HK-2 (cell line): Measurements from ENCODE around the gene DIS3L2.
A peak's percentile ranks its signal among the peaks of the same experiment; 100 is the strongest.
"Not testable (repeated sequence)": the region's sequence is repeated elsewhere in the genome, so short reads cannot be mapped to it uniquely, and the experiment has no call there.

Source experiments
- DNase-seq: peaks from one replicate; pipeline ENCODE4 v3.0.0-alpha.2; 2018; ENCODE audit not compliant: unreplicated experiment

DIS3L2 gene

DNA sequence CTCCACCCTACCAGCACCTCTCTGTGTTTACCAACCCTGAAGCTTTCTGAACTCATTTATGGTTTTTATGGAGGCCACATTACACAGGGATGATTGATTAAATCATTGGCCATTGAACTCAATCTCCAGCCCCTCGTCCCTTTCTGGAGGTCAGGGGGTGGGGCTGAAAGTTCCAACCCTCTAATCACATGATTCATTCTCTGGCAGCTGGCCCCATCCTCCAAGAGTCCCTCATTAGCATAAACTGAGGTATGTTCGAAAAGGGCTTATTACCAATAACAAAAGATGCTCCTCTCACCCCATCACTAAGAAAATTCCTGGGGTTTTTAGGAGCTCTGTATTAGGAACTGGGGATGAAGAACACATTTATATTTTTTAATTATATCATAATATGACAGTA is 92.3 kb downstream of the DIS3L2 start:
- no peak for DNase-seq

DNA sequence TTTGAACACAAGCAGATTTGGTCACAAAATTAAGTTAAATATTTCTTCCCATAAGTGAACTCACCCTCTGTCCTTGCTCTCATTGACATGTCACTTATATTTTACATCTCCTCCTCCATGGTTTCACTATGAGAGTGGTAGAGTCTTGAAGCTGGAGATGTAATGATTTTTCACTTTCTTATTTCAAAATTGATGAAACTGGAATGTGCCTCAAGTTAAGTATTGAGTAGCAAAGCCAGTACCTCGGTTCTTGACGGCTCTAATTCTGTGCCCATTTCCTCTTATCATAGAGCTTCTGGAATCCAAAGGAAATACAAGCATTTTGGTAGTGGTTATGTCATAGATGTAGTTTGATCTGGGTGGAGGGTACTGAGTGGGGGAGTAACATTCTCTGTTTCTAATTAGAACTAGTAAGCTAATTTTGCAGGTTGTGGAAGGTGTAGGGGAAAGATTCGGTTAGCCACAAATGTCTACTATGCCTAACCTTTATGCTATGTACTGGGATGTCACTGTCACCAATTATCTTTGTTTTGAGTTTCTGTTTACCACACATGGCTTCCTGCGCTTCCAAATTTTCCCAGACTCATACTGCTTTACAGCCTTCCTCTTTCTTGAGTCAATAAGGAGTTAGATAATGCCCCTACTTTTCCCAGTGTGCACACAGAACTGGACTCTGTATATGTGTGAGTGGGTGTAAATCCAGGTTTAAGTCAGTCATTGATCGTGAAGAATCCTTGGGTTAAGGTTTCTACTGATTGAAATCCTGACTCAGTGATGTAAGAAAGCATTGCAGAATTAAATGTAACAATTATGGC is 96.8 kb downstream of the DIS3L2 start:
- no peak for DNase-seq

DNA sequence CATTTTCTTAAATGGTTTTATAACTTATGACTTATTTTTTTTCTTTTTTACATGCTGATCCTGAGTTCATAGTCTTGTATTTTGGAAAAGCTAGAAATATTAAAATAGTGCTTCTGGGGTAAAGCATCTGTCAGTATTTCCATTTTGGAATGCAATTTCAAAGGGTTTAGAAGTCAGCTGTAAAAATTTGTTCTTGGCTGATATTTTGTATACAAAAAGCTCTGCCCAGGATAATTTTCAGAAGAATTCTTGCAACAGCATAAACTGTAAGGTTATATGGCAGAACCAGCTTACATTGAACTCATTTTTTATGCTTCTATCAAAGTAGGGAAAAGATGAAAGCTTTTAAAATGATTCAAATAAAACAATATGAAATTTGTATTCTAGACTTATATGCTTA is 97.4 kb downstream of the DIS3L2 start:
- DNase-seq, result no peak

DNA sequence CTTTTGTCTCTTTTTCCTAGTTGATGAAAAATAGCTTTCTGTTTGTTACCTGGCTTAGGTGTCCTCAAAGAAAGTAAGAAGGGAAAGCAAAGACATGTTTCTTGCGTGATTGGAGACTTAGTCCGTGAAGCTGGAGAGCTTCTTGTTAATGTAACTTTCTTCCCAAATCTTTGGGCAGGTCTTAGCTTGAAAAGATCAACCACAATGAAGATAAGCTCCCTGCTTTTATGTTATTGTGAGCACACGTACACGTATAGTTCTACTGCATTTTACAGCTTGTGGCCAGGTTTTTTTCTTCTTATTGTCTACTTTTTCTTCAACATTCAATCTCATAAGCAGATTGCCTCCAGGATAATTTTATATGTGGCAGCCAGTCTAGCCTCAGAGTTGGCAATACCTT is 99.8 kb downstream of the DIS3L2 start:
- no peak for DNase-seq

DNA sequence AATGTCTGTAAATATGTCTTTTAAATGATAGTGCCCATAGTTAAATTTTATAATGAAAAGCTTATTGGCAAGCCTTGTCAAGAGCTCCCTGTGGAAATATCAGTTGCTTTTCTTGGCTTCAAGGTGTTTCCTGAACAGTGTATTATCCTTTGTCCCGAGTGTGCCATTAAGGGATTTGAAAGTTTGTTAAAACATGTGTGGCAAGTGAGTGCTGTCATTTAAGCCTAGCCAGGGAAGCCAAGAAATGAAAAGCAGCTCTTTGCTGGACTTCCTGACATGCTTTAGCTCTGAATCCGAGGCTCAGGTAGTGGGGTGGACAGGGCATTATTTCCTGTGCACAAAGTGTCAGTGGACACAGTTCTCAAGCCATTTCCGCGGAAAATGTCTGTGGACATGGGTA is 111.5 kb downstream of the DIS3L2 start:
- no peak for DNase-seq

DNA sequence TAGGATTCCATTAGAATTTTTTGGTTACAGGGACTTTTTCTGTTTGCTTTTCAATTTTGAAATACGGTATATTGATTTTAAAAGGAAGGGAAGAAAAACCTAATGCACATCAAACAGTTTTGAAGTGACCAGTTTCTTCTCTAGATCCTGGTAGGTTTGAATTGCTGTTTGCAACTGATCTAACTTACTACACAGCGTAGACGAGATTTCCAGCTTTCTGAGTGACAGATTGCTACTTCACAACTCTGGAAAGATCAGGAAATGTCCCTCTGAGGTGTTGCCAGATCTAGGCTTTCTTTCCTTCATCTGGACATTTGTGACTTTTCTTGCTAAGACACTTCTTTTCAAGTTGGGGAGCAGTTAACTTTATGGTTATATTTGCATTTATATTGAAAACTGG is 112.2 kb downstream of the DIS3L2 start:
- no peak for DNase-seq

DNA sequence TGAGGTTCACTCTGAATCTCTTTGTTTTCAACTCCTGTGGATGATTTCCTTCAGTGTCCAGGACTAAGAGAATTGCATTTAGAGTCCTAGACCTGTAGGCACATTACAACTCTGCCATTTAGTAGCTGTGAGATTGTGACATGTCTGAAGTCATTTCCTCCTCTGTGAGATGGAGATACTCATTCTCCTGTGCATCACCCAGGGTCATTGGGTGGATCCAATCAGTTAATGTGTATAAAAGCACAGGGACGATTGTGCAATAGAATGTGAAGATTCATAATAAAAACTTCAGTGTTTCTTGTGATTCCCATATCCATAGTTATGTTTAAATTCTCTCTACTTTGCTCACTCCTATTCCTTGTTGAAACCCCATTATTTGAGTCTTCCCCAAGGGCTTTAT is 113.6 kb downstream of the DIS3L2 start:
- no peak for DNase-seq

DNA sequence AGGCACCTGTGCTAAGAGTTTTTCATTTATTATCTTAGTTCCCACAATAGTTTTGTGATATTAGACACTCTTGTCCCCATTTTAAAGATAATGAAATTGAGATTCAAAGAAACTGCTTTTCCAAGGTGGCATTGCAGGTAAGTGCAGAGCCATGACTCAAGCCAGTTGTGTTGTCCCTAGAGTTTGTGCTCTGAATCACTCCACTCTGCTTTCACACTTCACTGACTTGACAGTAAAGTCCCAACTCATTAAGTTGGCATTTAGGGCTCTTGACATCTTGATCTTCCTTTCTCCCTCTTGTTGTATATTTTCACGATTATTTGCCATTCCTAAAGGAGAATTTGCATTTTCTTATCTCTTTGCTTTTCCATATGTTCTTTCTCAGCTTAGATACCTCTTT is 114.3 kb downstream of the DIS3L2 start:
- peak; percentile 10 for DNase-seq

DNA sequence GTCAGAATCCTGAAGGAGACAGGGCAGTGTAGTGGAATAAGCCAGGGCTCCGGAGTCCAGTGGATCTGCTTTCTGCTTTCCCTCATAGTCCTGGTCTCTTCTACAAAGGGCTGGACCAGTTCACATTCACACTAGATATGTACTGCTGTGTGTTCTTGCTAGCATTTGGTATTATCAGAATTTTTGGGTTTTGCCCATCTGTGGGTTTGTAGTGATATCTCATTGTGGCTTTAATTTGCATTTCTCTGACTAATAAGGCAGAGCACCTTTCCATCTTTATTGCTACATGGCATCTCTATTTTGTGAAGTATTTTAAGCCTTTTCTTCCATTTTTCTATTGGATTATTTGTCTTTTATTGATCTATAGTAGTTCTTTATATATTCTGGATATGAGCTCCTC is 114.8 kb downstream of the DIS3L2 start:
- no peak for DNase-seq

DNA sequence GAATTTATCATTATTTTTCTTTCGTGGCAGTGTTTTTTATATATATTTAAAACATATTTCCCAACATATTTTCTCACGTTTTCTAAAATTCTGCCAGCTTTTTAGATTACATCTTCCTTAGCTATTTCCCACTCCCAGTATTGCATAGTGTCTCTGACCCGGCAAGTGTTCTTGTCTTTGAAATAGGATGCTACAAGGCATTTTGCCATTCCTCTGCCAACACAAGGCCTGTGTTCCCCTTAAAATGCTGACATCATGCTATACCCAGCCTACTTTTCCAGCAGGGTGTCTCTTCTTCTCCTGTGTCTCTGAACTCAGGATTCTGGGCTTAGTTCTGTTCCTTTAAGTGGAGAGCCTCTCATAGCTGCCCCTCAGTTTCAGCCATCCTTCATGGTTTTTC is 115.2 kb downstream of the DIS3L2 start:
- no peak for DNase-seq

DNA sequence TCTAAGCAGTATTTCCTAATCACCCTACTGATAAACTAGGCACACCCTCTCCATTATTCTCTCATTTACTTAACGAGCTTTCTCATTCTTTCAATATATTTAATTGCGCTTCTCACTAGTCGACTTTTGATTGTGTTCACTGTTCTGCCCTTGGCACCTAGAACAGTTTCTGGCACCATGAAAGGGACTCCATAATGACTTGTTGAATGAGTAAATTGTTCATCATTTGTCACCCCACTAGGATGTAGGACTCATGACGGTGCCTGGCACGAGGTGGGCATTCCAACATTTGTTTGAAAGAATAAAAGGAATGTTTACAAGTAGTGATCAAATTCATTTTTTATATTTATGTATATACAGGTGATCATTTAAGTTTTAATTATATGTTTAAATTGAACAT is 123.7 kb downstream of the DIS3L2 start:
- no peak for DNase-seq

DNA sequence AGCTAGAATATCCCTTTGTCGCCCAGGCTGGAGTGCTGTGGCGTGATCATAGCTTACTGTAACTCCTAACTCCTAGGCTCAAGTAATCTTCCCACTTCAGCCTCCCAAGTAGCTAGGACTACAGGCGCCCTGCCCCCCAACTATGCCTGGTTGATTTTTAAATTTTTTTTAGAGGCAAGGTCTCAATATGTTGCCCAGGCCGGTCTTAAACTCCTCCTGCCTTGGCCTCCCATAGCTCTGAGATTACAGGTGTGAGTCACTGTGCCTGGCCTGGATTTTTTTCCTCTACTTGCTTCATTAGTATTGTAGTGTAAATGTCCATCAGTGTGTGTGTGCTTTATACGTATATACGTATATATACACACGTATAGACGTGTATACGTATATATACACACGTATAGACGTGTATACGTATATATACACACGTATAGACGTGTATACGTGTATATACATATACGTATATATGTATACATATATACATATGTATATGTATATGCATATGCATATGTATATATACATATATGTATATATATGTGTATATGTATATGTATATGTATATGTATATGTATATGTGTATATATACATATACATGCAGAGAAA is 124.4 kb downstream of the DIS3L2 start:
- DNase-seq, result peak; percentile 12

DNA sequence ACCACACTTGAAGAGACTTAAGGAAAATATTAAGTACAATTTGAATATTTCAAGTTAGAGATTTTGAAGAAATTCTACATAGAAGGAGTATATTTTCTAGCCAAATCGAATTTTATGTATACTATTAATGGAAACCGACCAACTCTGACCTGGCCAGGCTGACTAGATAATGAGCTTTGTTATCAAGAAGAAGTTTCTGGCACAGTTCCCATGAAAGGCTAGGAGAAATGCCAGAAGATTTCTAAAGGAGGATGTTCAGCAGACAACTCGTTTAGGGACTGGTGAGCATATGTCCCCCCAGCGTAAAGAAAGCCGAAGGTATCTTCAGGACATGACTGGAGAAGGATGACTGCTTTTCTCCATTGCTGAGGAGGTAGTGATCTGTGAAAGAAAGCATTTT is 127.3 kb downstream of the DIS3L2 start:
- DNase-seq, result no peak

DNA sequence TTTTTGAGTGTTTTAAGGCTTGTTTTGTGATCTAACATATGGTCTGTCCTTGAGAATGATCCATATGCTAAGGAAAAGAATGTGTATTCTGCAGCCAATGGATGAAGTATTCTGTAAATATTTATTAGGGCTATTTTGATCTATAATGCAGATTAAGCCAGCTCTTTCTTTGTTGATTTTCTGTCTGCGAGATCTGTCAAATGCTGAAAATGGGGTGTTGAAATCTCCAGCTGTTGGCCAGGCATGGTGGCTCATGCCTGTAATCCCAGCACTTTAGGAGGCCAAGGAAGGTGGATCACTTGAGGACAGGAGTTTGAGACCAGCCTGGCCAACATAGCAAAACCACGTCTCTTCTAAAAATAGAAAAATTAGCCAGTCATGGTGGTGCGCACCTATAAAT is 132.7 kb downstream of the DIS3L2 start:
- DNase-seq, result no peak

DNA sequence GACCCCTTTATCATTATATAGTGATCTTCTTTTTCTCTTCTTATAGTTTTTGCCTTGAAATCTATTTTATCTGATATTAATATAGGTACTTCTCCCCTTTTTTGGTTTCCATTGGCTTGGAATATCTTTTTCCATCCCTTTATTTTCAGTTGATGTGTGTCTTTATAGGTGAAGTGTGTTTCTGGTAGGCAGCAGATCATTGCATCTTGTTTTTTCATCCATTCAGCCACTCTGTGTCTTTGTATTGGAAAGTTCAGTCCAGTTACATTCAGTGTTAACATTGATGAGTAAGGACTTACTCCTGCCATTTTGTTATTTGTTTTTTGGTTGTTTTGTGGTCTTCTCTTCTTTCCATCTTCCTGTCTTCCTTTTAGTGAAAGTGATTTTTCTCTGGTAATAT is 133.4 kb downstream of the DIS3L2 start:
- DNase-seq, result no peak

DNA sequence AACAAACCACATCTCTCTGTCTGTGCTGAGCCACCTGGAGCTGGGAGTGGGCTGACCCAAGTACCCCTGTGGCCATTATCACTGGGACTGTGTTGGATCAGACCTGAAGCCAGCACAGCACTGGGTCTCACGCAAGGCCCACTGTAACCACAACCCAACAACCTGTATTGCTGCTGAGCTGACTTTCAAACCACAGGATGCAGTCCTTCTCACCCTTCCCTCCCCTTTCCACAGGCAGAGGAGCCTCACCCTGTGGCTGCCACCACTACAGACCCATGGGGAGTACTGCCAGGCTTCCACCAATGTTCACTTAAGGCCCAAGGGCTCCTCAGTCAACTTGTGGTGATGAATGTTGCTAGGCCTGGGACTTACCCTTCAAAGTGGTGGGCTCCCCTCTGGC is 135.7 kb downstream of the DIS3L2 start:
- no peak for DNase-seq

DNA sequence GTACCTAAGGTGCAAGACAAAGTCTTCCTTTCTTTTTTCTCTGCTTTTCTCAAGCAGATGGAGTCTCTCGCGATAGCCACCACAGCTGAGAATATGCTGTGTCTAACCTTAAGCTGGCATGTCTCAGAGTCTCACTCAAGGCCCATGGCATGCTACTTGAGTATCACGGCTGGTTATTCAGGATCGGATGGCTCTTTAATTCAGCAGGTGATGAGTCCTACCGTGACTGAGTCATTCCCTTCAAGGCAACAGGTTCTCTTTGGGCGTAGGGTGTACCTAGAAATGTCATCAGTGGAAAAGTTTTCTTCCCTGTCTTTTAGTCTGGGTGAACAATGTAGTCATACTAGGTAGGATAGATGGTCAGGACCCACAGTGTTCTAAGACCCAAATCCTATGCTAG is 136.2 kb downstream of the DIS3L2 start:
- no peak for DNase-seq

DNA sequence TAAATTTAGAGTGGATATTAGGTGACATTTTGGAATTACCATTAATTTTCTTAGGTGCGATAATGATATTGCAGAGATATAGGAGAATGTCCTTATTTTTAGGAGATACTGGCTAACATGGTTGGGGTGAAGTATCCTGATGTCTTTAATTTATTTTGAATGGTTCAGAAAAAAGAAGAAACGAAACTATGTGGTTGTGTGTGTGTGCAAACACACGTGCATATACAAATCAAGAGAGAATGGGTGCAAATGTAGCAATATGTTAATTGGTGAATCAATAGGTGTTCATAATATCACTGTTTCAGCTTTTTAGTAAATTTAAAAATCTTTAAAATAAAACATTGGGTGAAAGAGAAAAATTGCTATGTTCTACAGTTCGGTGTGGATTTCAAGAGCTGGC is 140.9 kb downstream of the DIS3L2 start:
- DNase-seq, result no peak

DNA sequence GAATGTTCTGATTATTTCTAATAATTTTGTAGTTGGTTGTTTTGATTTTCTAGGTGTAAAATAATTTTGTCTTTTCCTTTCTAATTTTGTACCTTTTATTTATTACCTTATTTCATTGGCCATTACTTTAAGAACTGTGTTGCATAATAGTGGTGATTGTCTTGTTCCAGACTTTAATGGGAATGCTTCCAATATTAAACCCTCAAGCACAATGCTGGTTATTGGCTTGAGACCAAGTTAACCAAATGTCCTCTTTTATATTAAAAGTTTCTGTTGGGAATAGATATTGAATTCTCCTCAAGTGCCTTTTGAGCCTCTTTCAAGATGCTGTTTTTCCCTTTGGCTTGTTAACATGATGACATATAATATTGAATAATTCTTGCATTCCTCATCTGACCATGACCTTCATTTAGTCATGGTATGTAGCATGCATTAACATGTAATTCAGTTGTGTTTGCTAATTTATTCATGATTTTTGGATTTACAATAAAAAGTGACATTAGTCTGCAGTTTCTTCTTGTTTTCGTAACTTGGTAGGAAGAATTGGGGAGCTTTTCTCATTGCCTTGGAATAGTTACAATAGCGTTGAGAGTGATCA is 141.7 kb downstream of the DIS3L2 start:
- no peak for DNase-seq

DNA sequence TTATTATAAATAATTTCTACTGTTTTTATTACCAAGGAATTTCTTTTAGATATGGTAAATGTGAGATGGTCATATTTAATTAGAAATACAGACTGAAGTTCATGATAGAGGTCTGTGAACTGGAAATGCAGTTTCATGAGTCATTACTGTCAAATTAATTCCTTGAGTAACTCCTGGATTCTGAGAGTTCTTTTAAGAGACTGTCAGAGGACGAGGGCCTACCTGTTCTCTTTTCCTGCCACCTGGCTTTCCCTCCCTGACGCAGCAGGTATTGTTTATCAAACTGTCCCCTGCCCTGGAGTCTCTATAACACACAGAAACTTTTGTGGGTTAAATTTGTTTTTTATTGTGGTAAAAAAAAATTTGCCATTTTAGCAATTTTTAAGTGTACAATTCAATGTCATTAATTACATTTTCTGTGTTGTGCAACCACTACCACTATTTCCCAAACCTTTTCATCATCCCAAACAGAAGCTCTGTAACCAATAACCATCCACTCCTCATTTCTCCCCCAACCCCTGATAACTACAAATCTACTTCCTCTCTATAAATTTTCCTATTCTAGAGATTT is 142.6 kb downstream of the DIS3L2 start:
- DNase-seq, result no peak

DNA sequence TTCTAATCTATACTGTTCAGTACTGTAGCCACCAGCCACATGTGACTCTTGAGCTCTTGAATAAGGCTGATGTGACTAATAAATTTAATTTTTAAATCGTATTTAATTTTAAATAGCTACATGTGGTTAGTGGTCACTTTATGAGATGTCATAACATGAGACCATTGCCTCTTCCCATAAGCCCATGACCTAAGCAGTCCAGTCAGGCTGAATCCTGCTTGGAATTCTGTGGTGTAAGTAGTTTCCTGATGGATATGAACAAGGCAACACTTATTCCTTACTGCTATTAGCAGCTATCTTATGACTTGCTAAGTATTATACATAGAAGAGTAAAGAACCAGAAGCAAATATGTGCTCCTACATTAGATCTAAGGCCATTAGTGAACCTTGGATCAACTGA is 150.0 kb downstream of the DIS3L2 start:
- DNase-seq, result no peak

DNA sequence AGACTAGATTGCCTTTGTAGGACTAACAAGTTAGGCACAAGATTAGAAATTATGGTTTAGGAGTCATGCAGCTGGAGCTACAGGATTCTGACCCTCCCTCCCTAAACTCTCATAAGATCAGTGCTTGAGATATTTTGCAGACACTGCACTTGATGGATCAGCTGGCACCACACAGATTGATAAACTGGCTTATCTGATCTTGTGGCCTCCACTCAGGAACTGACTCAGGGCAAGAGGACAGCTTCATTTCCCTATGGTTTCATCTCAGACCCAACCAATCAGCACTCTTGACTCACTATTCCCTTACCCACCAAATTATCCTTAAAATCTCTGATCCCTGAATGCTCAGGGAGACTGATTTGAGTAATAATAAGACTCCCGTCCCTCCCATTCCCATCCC is 152.3 kb downstream of the DIS3L2 start:
- no peak for DNase-seq

DNA sequence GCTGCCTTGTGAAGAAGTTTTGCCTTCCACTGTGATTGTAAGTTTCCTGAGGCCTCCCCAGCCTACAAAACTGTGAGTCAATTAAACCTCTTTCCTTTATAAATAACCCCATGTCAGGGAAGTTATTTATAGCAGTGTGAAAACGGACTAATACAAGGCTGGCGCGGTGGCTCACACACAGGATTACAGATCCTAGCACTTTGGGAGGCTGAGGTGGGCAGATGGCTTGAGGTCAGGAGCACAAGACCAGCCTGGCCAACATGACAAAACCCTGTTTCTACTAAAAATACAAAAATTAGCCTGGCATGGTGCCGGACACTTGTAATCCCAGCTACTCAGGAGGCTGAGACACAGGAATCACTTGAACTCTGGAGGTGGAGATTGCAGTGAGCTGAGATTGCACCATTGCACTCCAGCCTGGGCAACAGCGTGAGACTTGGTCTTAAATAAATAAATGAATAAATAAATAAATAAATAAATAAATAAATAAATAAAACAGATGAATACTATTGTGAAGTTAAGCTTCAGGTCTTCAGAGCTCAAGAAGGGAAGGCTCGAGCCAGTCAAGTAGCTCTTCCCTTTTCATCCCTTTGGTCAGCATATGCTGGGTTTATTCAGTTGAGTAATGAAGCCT is 154.3 kb downstream of the DIS3L2 start:
- DNase-seq, result not testable (repeated sequence)
